ENCODE data around the gene DDX10. TPM values are rescaled to one million over a fixed set of nuclear protein-coding genes. Genes with fewer than 3 reads are reported as not detected.

The DDX10 gene
- total and polyA plus RNA-seq, 2 experiments from 2014 or later, result 32.4 to 37.8 TPM

DNA sequence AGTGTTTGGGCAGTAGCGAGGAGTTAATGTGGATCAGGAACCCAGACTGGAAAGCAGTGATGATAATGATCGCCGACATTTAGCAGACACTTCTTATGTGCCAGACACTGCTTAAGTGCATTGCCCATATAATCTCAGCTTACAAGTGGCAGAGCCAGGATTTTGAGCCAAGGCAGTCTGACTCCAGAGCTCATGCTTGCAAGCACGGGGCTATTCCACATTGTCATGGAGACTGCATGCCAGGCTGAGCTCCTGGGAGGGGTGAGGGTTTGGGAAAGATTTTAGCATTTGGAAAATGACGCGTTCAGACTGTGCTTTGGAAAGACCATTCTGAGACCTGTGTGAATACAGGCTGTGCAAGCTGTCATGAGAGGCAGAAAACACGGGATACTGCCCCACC, 302.7 kb downstream of the DDX10 start:
- peaks cover 19% of the 10 kb centered on the region for H3K4me1 ChIP-seq (ENCODE audit: insufficient read depth)
- H2AFZ ChIP-seq, result no peak overlapping the region
- no peak for TF ChIP-seq JUNB (IDR thresholded peaks at IDR 0.05; ENCODE audit: unreplicated experiment)
- TF ChIP-seq EZH2phosphoT487 (IDR thresholded peaks at IDR 0.05; ENCODE audit: unreplicated experiment), result no peak
- TF ChIP-seq ZNF331 (CRISPR knock-in tag; IDR thresholded peaks at IDR 0.05; ENCODE audit: low read depth), result no peak
- TF ChIP-seq, protein P1, sequence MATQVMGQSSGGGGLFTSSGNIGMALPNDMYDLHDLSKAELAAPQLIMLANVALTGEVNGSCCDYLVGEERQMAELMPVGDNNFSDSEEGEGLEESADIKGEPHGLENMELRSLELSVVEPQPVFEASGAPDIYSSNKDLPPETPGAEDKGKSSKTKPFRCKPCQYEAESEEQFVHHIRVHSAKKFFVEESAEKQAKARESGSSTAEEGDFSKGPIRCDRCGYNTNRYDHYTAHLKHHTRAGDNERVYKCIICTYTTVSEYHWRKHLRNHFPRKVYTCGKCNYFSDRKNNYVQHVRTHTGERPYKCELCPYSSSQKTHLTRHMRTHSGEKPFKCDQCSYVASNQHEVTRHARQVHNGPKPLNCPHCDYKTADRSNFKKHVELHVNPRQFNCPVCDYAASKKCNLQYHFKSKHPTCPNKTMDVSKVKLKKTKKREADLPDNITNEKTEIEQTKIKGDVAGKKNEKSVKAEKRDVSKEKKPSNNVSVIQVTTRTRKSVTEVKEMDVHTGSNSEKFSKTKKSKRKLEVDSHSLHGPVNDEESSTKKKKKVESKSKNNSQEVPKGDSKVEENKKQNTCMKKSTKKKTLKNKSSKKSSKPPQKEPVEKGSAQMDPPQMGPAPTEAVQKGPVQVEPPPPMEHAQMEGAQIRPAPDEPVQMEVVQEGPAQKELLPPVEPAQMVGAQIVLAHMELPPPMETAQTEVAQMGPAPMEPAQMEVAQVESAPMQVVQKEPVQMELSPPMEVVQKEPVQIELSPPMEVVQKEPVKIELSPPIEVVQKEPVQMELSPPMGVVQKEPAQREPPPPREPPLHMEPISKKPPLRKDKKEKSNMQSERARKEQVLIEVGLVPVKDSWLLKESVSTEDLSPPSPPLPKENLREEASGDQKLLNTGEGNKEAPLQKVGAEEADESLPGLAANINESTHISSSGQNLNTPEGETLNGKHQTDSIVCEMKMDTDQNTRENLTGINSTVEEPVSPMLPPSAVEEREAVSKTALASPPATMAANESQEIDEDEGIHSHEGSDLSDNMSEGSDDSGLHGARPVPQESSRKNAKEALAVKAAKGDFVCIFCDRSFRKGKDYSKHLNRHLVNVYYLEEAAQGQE (IDR thresholded peaks at IDR 0.05; ENCODE audit: unreplicated experiment), result no peak
- TF ChIP-seq, protein P2, sequence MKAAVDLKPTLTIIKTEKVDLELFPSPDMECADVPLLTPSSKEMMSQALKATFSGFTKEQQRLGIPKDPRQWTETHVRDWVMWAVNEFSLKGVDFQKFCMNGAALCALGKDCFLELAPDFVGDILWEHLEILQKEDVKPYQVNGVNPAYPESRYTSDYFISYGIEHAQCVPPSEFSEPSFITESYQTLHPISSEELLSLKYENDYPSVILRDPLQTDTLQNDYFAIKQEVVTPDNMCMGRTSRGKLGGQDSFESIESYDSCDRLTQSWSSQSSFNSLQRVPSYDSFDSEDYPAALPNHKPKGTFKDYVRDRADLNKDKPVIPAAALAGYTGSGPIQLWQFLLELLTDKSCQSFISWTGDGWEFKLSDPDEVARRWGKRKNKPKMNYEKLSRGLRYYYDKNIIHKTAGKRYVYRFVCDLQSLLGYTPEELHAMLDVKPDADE (IDR thresholded peaks at IDR 0.05), result no peak
- TF ChIP-seq ZNF114 (CRISPR knock-in tag; IDR thresholded peaks at IDR 0.05), result no peak
- TF ChIP-seq, protein P3, sequence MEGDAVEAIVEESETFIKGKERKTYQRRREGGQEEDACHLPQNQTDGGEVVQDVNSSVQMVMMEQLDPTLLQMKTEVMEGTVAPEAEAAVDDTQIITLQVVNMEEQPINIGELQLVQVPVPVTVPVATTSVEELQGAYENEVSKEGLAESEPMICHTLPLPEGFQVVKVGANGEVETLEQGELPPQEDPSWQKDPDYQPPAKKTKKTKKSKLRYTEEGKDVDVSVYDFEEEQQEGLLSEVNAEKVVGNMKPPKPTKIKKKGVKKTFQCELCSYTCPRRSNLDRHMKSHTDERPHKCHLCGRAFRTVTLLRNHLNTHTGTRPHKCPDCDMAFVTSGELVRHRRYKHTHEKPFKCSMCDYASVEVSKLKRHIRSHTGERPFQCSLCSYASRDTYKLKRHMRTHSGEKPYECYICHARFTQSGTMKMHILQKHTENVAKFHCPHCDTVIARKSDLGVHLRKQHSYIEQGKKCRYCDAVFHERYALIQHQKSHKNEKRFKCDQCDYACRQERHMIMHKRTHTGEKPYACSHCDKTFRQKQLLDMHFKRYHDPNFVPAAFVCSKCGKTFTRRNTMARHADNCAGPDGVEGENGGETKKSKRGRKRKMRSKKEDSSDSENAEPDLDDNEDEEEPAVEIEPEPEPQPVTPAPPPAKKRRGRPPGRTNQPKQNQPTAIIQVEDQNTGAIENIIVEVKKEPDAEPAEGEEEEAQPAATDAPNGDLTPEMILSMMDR (conservative IDR thresholded peaks at IDR 0.05; ENCODE audit: low read depth in 2 of 2), result no peak
- TF ChIP-seq POLR2AphosphoS5 (IDR thresholded peaks at IDR 0.05; ENCODE audit: low read depth), result no peak
- no peak for TF ChIP-seq EZH2 (IDR thresholded peaks at IDR 0.05; ENCODE audit: low read depth, unreplicated experiment)
- TF ChIP-seq, protein P4, sequence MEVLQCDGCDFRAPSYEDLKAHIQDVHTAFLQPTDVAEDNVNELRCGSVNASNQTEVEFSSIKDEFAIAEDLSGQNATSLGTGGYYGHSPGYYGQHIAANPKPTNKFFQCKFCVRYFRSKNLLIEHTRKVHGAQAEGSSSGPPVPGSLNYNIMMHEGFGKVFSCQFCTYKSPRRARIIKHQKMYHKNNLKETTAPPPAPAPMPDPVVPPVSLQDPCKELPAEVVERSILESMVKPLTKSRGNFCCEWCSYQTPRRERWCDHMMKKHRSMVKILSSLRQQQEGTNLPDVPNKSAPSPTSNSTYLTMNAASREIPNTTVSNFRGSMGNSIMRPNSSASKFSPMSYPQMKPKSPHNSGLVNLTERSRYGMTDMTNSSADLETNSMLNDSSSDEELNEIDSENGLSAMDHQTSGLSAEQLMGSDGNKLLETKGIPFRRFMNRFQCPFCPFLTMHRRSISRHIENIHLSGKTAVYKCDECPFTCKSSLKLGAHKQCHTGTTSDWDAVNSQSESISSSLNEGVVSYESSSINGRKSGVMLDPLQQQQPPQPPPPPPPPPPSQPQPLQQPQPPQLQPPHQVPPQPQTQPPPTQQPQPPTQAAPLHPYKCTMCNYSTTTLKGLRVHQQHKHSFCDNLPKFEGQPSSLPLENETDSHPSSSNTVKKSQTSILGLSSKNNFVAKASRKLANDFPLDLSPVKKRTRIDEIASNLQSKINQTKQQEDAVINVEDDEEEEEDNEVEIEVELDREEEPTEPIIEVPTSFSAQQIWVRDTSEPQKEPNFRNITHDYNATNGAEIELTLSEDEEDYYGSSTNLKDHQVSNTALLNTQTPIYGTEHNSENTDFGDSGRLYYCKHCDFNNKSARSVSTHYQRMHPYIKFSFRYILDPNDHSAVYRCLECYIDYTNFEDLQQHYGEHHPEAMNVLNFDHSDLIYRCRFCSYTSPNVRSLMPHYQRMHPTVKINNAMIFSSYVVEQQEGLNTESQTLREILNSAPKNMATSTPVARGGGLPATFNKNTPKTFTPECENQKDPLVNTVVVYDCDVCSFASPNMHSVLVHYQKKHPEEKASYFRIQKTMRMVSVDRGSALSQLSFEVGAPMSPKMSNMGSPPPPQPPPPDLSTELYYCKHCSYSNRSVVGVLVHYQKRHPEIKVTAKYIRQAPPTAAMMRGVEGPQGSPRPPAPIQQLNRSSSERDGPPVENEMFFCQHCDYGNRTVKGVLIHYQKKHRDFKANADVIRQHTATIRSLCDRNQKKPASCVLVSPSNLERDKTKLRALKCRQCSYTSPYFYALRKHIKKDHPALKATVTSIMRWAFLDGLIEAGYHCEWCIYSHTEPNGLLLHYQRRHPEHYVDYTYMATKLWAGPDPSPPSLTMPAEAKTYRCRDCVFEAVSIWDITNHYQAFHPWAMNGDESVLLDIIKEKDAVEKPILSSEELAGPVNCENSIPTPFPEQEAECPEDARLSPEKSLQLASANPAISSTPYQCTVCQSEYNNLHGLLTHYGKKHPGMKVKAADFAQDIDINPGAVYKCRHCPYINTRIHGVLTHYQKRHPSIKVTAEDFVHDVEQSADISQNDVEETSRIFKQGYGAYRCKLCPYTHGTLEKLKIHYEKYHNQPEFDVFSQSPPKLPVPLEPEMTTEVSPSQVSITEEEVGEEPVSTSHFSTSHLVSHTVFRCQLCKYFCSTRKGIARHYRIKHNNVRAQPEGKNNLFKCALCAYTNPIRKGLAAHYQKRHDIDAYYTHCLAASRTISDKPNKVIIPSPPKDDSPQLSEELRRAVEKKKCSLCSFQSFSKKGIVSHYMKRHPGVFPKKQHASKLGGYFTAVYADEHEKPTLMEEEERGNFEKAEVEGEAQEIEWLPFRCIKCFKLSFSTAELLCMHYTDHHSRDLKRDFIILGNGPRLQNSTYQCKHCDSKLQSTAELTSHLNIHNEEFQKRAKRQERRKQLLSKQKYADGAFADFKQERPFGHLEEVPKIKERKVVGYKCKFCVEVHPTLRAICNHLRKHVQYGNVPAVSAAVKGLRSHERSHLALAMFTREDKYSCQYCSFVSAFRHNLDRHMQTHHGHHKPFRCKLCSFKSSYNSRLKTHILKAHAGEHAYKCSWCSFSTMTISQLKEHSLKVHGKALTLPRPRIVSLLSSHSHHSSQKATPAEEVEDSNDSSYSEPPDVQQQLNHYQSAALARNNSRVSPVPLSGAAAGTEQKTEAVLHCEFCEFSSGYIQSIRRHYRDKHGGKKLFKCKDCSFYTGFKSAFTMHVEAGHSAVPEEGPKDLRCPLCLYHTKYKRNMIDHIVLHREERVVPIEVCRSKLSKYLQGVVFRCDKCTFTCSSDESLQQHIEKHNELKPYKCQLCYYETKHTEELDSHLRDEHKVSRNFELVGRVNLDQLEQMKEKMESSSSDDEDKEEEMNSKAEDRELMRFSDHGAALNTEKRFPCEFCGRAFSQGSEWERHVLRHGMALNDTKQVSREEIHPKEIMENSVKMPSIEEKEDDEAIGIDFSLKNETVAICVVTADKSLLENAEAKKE (CRISPR knock-in tag; IDR thresholded peaks at IDR 0.05), result no peak
- TF ChIP-seq NANOG (IDR thresholded peaks at IDR 0.05; ENCODE audit: borderline replicate concordance), result no peak
- TF ChIP-seq STAT1 (IDR thresholded peaks at IDR 0.05; ENCODE audit: unreplicated experiment), result no peak
- no peak for TF ChIP-seq CREB1 (CRISPR knock-in tag; IDR thresholded peaks at IDR 0.05; ENCODE audit: low read depth)
- DNase-seq (ENCODE audit: low spot score) (no peak), ATAC-seq (no peak; the same call in 1 of the 3 replicates)
- H3K36me3 ChIP-seq (ENCODE audit: insufficient read depth), result no peaks in the 10 kb centered on the region
- H3K36me3 Mint-ChIP-seq (ENCODE audit: low read depth), result no peaks in the 10 kb centered on the region
- H3K79me2 ChIP-seq (replicated peaks; ENCODE audit: insufficient read depth), result no peaks in the 10 kb centered on the region
- no peaks in the 10 kb centered on the region; the same call in 2 of the 3 replicates for H3K9me3 Mint-ChIP-seq
- no peak overlapping the region for H3K4me3 Mint-ChIP-seq
- peak overlapping the region; percentile 33; the same call in 1 of the 2 replicates for H3K4me2 ChIP-seq
- H3K4me3 ChIP-seq, result no peak overlapping the region
- H3K27ac Mint-ChIP-seq, result peak overlapping the region; percentile 47; the same call in 1 of the 2 replicates
- peaks cover 4% of the 10 kb centered on the region for H3K27me3 Mint-ChIP-seq (ENCODE audit: insufficient read depth, low read depth, poor library complexity)
- no peak overlapping the region for H3K27ac ChIP-seq (ENCODE audit: low read depth)
- peaks cover 14% of the 10 kb centered on the region; the same call in 1 of the 2 replicates for H3K9me2 ChIP-seq (ENCODE audit: insufficient read depth)
- H3K4me1 Mint-ChIP-seq, result peaks cover 17% of the 10 kb centered on the region
- H4K20me1 ChIP-seq (replicated peaks; ENCODE audit: insufficient read depth), result no peaks in the 10 kb centered on the region
- no peaks in the 10 kb centered on the region for H3F3A ChIP-seq (replicated peaks; ENCODE audit: low read depth)
- H3K27me3 ChIP-seq (ENCODE audit: insufficient read depth), result no peaks in the 10 kb centered on the region
